Lower leg skin (tissue), 4 donors: ENCODE measurements around the gene KEAP1. TPM values are rescaled to one million over a fixed set of nuclear protein-coding genes. Genes with fewer than 3 reads are reported as not detected.

Experiments
- DNase-seq, 2 donors: peaks; one replicate each; pipeline ENCODE4 v3.0.0-alpha.2; 2019; ENCODE audit warnings: low spot score in 2 of 2
- H3K4me3 ChIP-seq: fragments of 200-600 bp; sonication (generic); 2 replicates; pipeline ENCODE4 v1.5.1; 2017; ENCODE audit warnings: mild to moderate bottlenecking, low read depth; ENCODE audit not compliant: poor library complexity, severe bottlenecking
- POLR2A ChIP-seq, 2 donors: fragments of 450-650 bp; IDR thresholded peaks; one replicate each; pipeline ENCODE4 v1.6.1; 2016 to 2017; ENCODE audit warnings: antibody characterized with exemption in 2 of 2, mild to moderate bottlenecking in 1 of 2, moderate library complexity in 1 of 2
- WGBS, 2 donors: methylation state at CpG; one replicate each; pipeline ENCODE4 v1.1.5; 2018; 5-methylcytosine and 5-hydroxymethylcytosine counted together
- intact Hi-C: fragments of 100-400 bp; cut with DNase I; formaldehyde crosslinking; loops from one replicate; pipeline ENCODE4 v1.15.0; 2023; ENCODE audit warnings: low total_unique reads
- total RNA-seq, 4 donors: library from RNA; depleted of rRNA; stranded (reverse); fragments of >200 nt; gene quantifications; one replicate each; pipeline ENCODE4 v1.1.0, GENCODE V29; 2016
- TF ChIP-seq, protein P1 (sequence below), 3 donors: fragments of 450-650 bp; IDR thresholded peaks; one replicate each; pipeline ENCODE4 v1.5.1; 2016; ENCODE audit warnings: antibody characterized with exemption in 3 of 3, mild to moderate bottlenecking in 3 of 3, moderate library complexity in 2 of 3

KEAP1 gene
- total RNA-seq, 4 donors from 2014 or later, result 81.6 to 102 (median 89.0) TPM

DNA sequence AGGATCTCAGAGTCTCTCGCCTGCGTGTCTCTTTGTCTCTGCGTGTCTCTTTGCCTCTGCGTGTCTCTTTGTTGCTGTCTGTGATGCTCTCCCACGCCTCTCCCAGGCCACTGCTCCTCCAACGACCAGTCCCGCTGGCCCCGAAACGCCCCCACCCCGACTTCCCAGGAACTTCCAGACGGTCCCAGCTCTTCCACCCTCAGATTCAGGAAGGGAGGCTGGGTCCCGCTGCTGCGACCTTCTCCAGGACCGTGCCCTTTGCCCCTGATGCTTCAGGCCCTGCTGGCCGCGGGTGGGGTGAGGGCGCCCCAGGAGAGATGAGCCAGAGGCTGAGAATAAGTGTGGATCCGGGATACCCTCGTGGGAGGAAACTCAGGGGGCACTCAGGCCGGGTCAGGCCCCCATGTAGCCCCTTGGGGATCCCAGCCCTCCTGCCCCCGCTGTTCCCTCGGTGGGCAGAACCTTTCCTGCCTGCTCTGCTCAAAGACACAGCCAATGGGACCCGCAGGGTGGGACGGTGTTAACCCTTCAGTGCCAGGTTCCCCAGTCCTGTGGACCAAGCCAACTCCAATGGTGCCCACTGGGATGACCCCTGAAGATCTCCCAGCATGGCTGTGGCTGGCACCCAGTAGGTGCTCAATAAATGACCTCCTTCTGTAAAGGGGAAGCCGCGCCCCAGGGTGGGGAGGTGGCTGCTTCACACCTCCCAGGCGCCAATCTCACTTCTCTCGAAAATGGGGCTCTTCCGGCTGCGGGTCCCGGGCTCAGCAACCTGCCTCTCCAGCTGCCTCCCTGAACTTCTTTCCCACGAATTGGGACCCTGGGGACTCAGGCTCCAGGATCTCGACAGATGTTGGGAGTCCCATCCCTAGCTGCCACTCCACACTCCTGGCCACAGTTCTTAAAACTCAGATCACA is 15.5 kb upstream of the KEAP1 start:
- DNase-seq, result no peak
- intact Hi-C loops, result no loop called here
- WGBS, 2 donors, result 14 to 15% methylated on average over 31 to 33 of the region's 33 CpGs
- TF ChIP-seq POLR2A (IDR thresholded peaks at IDR 0.05), result no peak
- TF ChIP-seq, protein P1, sequence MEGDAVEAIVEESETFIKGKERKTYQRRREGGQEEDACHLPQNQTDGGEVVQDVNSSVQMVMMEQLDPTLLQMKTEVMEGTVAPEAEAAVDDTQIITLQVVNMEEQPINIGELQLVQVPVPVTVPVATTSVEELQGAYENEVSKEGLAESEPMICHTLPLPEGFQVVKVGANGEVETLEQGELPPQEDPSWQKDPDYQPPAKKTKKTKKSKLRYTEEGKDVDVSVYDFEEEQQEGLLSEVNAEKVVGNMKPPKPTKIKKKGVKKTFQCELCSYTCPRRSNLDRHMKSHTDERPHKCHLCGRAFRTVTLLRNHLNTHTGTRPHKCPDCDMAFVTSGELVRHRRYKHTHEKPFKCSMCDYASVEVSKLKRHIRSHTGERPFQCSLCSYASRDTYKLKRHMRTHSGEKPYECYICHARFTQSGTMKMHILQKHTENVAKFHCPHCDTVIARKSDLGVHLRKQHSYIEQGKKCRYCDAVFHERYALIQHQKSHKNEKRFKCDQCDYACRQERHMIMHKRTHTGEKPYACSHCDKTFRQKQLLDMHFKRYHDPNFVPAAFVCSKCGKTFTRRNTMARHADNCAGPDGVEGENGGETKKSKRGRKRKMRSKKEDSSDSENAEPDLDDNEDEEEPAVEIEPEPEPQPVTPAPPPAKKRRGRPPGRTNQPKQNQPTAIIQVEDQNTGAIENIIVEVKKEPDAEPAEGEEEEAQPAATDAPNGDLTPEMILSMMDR (IDR thresholded peaks at IDR 0.05), result no peak
- H3K4me3 ChIP-seq, result no peak overlapping the region

DNA sequence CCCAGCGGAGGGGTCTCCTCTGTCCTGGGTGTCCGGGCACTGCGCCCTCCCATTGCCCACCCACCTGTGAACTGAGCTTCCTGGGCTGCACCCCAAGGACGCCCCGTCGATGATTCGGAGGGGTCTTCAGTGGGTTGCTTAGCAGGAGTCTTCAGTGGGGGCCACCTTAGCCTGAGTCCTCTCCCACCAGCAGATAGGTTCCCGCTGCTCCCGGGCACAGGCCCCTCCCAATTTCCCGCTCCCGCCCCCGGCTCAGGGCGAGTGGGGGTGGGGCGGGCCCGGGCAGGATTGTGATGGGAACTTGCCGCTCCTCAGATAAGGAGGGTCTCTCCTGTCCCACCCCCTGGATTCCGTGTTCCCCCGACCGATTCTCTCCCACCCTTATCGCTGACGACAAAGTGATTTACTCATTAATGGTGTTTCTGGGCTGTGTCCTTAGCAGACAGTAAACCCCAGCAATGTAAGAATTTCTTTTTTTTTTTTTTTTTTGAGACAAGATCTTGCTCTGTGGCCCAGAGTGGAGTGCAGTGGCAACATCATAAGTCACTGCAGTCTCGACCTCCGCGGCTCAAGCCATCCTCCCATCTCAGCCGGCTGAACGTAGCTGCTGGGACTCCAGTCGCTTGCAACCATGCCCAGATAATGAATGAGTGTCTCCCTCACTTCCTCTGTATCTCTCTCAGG is 14.7 kb upstream of the KEAP1 start:
- WGBS, 2 donors, result 2 to 4% methylated on average over 21 to 25 of the region's 27 CpGs
- intact Hi-C loops, result no loop called here
- H3K4me3 ChIP-seq, result peak overlapping the region; percentile 35
- DNase-seq, result no peak
- TF ChIP-seq POLR2A (IDR thresholded peaks at IDR 0.05), result no peak
- TF ChIP-seq, protein P1 (IDR thresholded peaks at IDR 0.05), result no peak

DNA sequence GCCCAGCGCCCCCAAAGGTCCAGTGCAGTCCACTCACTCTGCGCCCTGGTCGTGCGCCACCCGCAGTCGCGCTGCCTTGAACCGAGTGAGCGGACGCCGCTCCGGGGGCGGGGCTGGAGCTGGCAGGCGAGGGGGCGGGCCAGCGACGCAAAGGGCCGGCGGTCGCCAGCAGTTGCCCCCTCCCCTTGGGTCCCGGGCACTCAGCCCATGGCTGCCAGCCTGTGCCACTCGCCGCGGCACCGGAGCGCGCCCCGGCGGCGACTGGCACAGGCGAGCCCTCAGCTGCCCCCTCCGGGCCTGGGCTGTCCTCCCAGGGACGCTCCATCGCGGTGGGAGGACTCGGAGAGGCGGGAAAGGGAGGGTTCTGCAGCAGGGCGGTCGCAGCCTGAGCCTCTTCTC is 14.2 kb upstream of the KEAP1 start, which contains the start of gene S1PR5:
TSS of gene S1PR5 (minus strand) at position 87 of the 399 bp plus-strand sequence. CDS start 2,436 bp downstream, outside the sequence.
- peak within 1 kb of the TSS; percentile 35 for H3K4me3 ChIP-seq
- 0 to 1% methylated on average over 1 to 37 of the region's 39 CpGs for WGBS, 2 donors
- intact Hi-C loops, result no loop called here
- TF ChIP-seq POLR2A (IDR thresholded peaks at IDR 0.05), result no peak
- TF ChIP-seq, protein P1 (IDR thresholded peaks at IDR 0.05), result no peak
- DNase-seq, result no peak

DNA sequence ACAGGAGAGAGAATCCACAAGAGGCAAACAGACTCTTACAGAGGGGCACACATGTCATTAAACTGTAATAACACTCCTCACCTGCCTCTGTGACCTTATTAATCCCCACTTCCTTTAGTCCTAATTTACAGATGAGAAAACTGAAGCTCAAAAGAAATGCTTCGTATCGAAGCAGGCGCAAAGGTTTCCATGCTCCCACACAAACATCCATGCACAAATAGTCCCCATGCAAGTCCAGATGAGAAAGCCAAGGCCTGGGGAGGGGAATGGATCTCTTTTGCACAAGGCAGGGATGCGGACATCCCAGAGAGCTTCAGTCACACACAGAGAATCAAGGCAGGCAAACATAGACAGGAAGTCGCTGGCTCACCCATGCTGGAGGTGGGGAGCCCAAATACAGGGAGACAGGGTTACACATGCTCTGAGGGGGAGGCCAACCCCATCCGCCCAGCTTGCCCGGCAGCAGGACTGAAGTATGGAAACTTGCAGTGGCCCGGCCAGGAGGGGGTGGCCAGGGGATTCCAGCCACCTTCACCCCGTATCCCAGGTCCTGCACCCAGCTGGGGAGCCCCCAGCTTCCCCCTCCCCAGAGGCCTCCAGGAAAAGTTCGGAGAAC is 13.6 kb upstream of the KEAP1 start:
- intact Hi-C loops, result no loop called here
- no peak for TF ChIP-seq POLR2A (IDR thresholded peaks at IDR 0.05)
- TF ChIP-seq, protein P1 (IDR thresholded peaks at IDR 0.05), result no peak
- DNase-seq, result no peak
- peak overlapping the region; percentile 35 for H3K4me3 ChIP-seq
- WGBS, 2 donors, result 30 to 34% methylated on average over 7 to 10 of the region's 10 CpGs

DNA sequence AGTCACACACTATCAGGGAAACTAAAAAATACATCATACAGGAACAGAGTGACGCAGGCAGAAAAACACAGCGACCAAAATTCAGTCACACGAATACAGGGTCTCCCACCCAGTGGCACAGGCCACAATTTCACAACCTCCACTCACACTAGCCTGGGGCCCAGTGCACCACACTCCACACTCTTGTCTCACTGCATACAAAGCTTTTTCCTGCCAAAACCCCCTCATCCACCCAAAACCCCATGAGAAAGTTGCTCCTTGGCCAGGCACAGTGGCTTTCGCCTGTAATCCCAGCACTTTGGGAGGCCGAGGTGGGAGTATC is 12.9 kb upstream of the KEAP1 start:
- WGBS, 2 donors, result 53 to 67% methylated on average over 5 of the region's 5 CpGs
- intact Hi-C loops, result no loop called here
- DNase-seq, result no peak
- TF ChIP-seq, protein P1 (IDR thresholded peaks at IDR 0.05), result no peak
- TF ChIP-seq POLR2A (IDR thresholded peaks at IDR 0.05), result no peak
- no peak overlapping the region for H3K4me3 ChIP-seq
